IgD-negative memory B cell (primary cell): ENCODE measurements around the gene SPECC1. TPM values are rescaled to one million over a fixed set of nuclear protein-coding genes. Genes with fewer than 3 reads are reported as not detected.
"Not testable (repeated sequence)": the region's sequence is repeated elsewhere in the genome, so short reads cannot be mapped to it uniquely, and the experiment has no call there.

Experiments used
- H3K27ac Mint-ChIP-seq, 3 donors: one replicate each; pipeline ENCODE4 v1.8.0; 2020 to 2022; ENCODE audit warnings: mild to moderate bottlenecking in 3 of 3, mixed read lengths in 3 of 3, moderate library complexity in 1 of 3
- H3K27me3 Mint-ChIP-seq: one replicate; pipeline ENCODE4 v1.8.0; 2021; ENCODE audit warnings: mixed read lengths
- H3K36me3 Mint-ChIP-seq: one replicate; pipeline ENCODE4 v1.8.0; 2020; ENCODE audit warnings: mild to moderate bottlenecking, mixed read lengths
- H3K4me1 Mint-ChIP-seq, 3 donors: one replicate each; pipeline ENCODE4 v1.8.0; 2020 to 2022; ENCODE audit warnings: mixed read lengths in 3 of 3, mild to moderate bottlenecking in 1 of 3
- H3K4me3 Mint-ChIP-seq, 4 donors: one replicate each; pipeline ENCODE4 v1.8.0; 2020 to 2022; ENCODE audit warnings: mild to moderate bottlenecking in 4 of 4, mixed read lengths in 4 of 4, moderate library complexity in 3 of 4
- H3K9me3 Mint-ChIP-seq, 3 donors: one replicate each; pipeline ENCODE4 v1.8.0; 2020 to 2021; ENCODE audit warnings: mixed read lengths in 3 of 3, mild to moderate bottlenecking in 1 of 3
- polyA plus RNA-seq: library from polyadenylated mRNA; unstranded; fragments of 300-500 nt; fragmentation: Illumina TruSeq; gene quantifications from one replicate; pipeline ENCODE4 v1.2.3, GENCODE V29; 2021

The SPECC1 gene
- polyA plus RNA-seq, 1 donor from 2014 or later, result 4.1 TPM

DNA sequence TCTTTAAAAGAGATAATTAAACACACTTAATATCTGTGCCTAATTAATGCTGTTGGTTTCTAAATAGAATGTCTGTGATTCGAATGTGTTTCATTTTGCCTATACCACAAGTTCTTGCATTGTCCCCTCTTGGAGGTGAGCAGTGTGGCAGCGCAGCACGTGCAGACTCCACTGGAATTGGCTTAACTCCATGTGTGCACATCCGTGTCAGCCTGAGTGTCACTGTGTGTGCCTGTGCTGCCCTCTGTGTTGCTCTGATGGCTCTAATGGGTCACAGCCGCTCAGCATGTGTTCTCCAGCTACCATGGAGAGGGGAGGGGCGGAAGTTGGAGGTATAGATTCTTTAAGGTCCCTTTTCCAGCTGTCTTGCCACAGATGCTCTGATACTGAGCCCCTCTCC is 226.6 kb downstream of the SPECC1 start:
- no peaks in the 10 kb centered on the region for H3K4me1 Mint-ChIP-seq
- H3K27ac Mint-ChIP-seq, result no peak overlapping the region

DNA sequence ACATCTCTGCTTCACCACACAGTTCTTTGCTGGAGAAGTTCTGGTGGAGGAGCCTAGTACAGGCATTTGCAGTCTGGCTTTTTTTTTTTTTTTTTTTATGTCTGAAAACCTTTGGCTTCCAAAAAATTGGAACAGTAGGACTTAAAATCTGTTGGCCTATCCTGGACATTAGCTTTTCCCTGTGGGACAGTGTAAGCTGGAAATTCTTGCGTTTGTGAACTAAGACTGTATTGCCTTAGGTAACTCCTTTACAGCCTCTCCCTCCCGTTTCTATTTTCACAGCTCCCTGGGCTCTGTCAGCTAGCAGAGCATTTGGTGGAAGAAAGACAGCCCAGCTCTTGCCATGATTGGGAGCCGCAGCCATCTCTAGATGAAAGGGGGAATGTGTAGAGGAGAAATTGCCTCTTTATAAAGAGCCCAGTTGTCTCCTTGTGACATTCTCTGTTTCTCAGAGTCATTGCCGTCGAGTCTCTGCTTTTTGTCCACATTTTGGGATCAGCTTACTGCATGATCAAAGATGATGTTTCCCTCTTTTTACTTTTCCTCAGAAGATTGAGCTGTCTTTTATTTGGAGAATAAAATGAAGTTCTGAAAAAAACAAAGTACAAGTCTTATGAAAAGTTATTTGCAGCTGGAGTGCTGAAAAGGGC is 227.5 kb downstream of the SPECC1 start:
- Mint-ChIP-seq H3K4me3 (no peak overlapping the region), H3K27ac (no peak overlapping the region), H3K4me1 (no peaks in the 10 kb centered on the region), H3K9me3 (no peaks in the 10 kb centered on the region), H3K27me3 (no peaks in the 10 kb centered on the region), H3K36me3 (peaks cover 6% of the 10 kb centered on the region)

More for the DNA sequence above, 226.6 kb downstream of the SPECC1 start:
- H3K4me3 Mint-ChIP-seq, result no peak overlapping the region
- no peaks in the 10 kb centered on the region for H3K9me3 Mint-ChIP-seq
- no peaks in the 10 kb centered on the region for H3K36me3 Mint-ChIP-seq
- no peaks in the 10 kb centered on the region for H3K27me3 Mint-ChIP-seq

GRCh38 chr17:20239776-20240175 is 230.6 kb downstream of the SPECC1 start:
- H3K36me3 Mint-ChIP-seq, H3K27me3 Mint-ChIP-seq, H3K27ac Mint-ChIP-seq, H3K4me3 Mint-ChIP-seq, H3K4me1 Mint-ChIP-seq, H3K9me3 Mint-ChIP-seq: not testable (repeated sequence)

GRCh38 chr17:20241855-20242254 is 232.7 kb downstream of the SPECC1 start:
- no peak overlapping the region for H3K4me3 Mint-ChIP-seq
- no peaks in the 10 kb centered on the region for H3K9me3 Mint-ChIP-seq
- no peaks in the 10 kb centered on the region for H3K27me3 Mint-ChIP-seq

DNA sequence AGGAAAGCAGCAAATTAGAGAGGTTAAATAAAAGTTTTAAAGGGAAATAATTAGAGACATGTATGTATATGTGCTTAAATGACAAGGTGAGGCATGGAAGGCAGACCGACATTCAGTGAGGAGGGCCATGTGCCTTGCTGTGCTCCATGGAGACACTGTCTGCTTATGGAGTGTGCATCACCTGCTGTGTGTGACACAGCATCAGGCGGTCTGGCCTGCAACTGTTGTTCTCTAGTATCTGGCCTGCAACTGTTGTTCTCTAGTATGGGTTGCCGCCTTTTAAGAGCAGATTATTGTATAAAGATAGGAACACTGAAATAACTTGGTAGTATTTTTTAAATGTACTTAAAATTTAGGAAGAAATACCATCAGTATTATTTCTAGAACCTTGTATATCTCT is 233.1 kb downstream of the SPECC1 start:
- Mint-ChIP-seq H3K4me1 (no peaks in the 10 kb centered on the region), H3K36me3 (peaks cover 9% of the 10 kb centered on the region), H3K9me3 (no peaks in the 10 kb centered on the region), H3K27ac (no peak overlapping the region), H3K4me3 (no peak overlapping the region), H3K27me3 (no peaks in the 10 kb centered on the region)

More at GRCh38 chr17:20241855-20242254, 232.7 kb downstream of the SPECC1 start:
- H3K27ac Mint-ChIP-seq, result no peak overlapping the region
- no peaks in the 10 kb centered on the region for H3K4me1 Mint-ChIP-seq
- H3K36me3 Mint-ChIP-seq, result peaks cover 7% of the 10 kb centered on the region

GRCh38 chr17:20243524-20243923 is 234.4 kb downstream of the SPECC1 start:
- H3K36me3 Mint-ChIP-seq, result peaks cover 11% of the 10 kb centered on the region
- no peaks in the 10 kb centered on the region for H3K9me3 Mint-ChIP-seq
- no peaks in the 10 kb centered on the region for H3K4me1 Mint-ChIP-seq
- no peak overlapping the region for H3K4me3 Mint-ChIP-seq
- no peaks in the 10 kb centered on the region for H3K27me3 Mint-ChIP-seq
- H3K27ac Mint-ChIP-seq, result no peak overlapping the region

GRCh38 chr17:20244671-20245070 is 235.5 kb downstream of the SPECC1 start:
- peaks cover 12% of the 10 kb centered on the region for H3K36me3 Mint-ChIP-seq
- no peak overlapping the region for H3K27ac Mint-ChIP-seq
- no peaks in the 10 kb centered on the region for H3K4me1 Mint-ChIP-seq
- H3K27me3 Mint-ChIP-seq, result no peaks in the 10 kb centered on the region
- H3K9me3 Mint-ChIP-seq, result peaks cover 0 to 6% (median 2%) of the 10 kb centered on the region in 3 donors
- no peak overlapping the region for H3K4me3 Mint-ChIP-seq

DNA sequence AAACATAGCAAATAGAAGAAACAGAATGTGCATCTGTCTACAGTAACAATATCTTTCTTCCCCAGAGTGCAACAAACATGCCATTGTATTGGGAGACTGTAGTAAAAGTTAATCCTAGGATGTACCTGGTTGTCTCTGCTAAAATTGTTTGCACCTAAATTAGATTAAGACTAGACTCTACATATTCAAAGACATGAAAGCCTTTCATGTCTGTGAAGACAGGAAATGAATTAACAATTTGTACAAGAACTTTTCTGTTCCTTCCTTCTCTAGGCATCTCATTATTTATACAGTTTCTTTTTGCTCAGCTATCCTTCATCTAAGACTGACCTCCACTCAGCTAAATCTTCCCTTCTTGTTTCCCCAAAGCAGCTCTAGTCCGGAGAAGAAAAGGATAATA is 237.5 kb downstream of the SPECC1 start:
- Mint-ChIP-seq H3K4me1 (no peaks in the 10 kb centered on the region), H3K27me3 (no peaks in the 10 kb centered on the region), H3K4me3 (no peak overlapping the region), H3K36me3 (peaks cover 6% of the 10 kb centered on the region), H3K27ac (no peak overlapping the region), H3K9me3 (peaks cover 0 to 9% (median 3%) of the 10 kb centered on the region in 3 donors)

DNA sequence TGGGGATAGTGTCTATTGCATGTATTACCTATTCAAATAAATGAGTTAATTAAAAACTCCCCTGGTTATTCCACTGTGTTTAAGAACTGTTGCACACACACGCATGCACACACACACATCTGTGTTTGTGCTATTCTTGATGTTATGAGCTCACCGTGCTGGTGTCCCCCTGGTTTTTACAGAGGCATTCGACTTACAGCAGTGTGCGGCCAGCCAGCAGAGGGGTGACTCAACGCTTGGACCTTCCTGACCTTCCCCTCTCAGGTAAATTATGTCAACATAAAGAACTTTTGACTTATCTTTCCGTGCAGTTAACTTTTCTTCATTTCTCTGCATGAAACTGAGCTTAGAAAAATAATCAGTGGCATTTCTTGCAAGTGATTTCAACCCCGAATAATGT is 244.2 kb downstream of the SPECC1 start:
- H3K36me3 Mint-ChIP-seq, result peaks cover 14% of the 10 kb centered on the region
- peaks cover 3 to 15% (median 4%) of the 10 kb centered on the region in 3 donors for H3K9me3 Mint-ChIP-seq
- no peaks in the 10 kb centered on the region for H3K27me3 Mint-ChIP-seq
- H3K4me1 Mint-ChIP-seq, result no peaks in the 10 kb centered on the region
- no peak overlapping the region for H3K4me3 Mint-ChIP-seq
- no peak overlapping the region for H3K27ac Mint-ChIP-seq

GRCh38 chr17:20254541-20254940 is 245.4 kb downstream of the SPECC1 start:
- peaks cover 14% of the 10 kb centered on the region for H3K36me3 Mint-ChIP-seq
- no peak overlapping the region for H3K27ac Mint-ChIP-seq
- no peaks in the 10 kb centered on the region for H3K27me3 Mint-ChIP-seq
- no peaks in the 10 kb centered on the region for H3K4me1 Mint-ChIP-seq
- H3K4me3 Mint-ChIP-seq, result no peak overlapping the region
- peaks cover 2 to 14% (median 7%) of the 10 kb centered on the region in 3 donors for H3K9me3 Mint-ChIP-seq

GRCh38 chr17:20256144-20256543 is 247.0 kb downstream of the SPECC1 start:
- Mint-ChIP-seq H3K36me3 (peaks cover 14% of the 10 kb centered on the region), H3K4me3 (no peak overlapping the region), H3K27me3 (no peaks in the 10 kb centered on the region), H3K4me1 (no peaks in the 10 kb centered on the region), H3K27ac (no peak overlapping the region), H3K9me3 (peaks cover 0 to 10% (median 7%) of the 10 kb centered on the region in 3 donors)

DNA sequence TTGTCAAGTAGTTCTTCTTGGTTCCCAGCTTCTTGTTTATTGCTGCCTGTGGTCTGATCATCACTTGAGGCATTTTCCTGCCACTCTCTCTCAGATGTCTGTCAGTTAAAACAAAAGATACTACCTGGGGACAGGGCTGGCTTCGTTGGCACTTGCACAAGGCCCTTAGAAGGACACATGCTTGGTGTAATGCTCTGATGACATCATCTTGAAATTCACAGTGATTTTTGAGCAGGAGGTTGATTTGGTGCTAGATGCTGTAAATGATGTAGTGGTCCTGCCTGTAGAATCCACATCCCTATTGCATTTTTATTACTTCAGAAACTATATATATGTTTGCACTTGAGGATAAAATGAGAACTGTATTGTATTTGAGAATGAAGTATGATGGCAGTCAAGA is 247.8 kb downstream of the SPECC1 start:
- Mint-ChIP-seq H3K4me1 (no peaks in the 10 kb centered on the region), H3K27ac (no peak overlapping the region), H3K36me3 (peaks cover 14% of the 10 kb centered on the region), H3K4me3 (no peak overlapping the region), H3K9me3 (peaks cover 0 to 10% (median 7%) of the 10 kb centered on the region in 3 donors), H3K27me3 (no peaks in the 10 kb centered on the region)

GRCh38 chr17:20257798-20258197 is 248.6 kb downstream of the SPECC1 start:
- Mint-ChIP-seq H3K36me3 (peaks cover 14% of the 10 kb centered on the region), H3K4me1 (peaks cover 0 to 2% (median 0%) of the 10 kb centered on the region in 3 donors), H3K9me3 (peaks cover 0 to 7% (median 6%) of the 10 kb centered on the region in 3 donors), H3K27me3 (no peaks in the 10 kb centered on the region), H3K27ac (no peak overlapping the region), H3K4me3 (no peak overlapping the region)

GRCh38 chr17:20259668-20260067 is 250.5 kb downstream of the SPECC1 start:
- Mint-ChIP-seq H3K9me3 (peaks cover 0 to 7% (median 6%) of the 10 kb centered on the region in 3 donors), H3K4me1 (peaks cover 0 to 2% (median 0%) of the 10 kb centered on the region in 3 donors), H3K36me3 (peaks cover 14% of the 10 kb centered on the region), H3K4me3 (no peak overlapping the region), H3K27me3 (no peaks in the 10 kb centered on the region), H3K27ac (no peak overlapping the region)

DNA sequence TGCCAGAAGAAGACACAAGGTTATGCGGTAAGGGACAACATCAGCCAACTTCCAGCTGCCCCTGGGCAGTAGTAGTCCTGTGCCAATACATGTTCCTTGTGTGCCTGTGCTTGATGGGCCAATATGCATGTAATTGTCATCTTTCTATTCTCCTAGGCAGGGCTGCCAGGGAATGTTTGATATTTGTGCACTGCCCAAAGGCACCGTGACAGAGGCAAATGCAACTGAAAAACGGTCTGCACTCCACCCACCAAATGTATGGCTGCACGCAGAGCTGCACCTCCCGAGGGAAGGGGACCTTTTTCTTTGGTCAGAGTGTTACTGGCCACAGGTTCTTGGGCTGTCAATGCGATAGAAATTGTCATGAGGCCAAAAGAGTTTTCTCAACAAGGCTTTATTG is 251.1 kb downstream of the SPECC1 start:
- H3K27ac Mint-ChIP-seq, result peak overlapping the region in 1 of 3 donors; percentile 28

More for the DNA sequence above, 251.1 kb downstream of the SPECC1 start:
- Mint-ChIP-seq H3K9me3 (peaks cover 0 to 7% (median 6%) of the 10 kb centered on the region in 3 donors), H3K27me3 (no peaks in the 10 kb centered on the region), H3K4me1 (peaks cover 0 to 2% (median 0%) of the 10 kb centered on the region in 3 donors), H3K4me3 (no peak overlapping the region), H3K36me3 (peaks cover 11% of the 10 kb centered on the region)
